Activated CD8-positive, alpha-beta memory T cell treated with anti-CD3 and anti-CD28 coated beads, Interleukin-2, amount 50 U/mL, for 1 hour (primary cell): ENCODE data around the gene PREX1.
"Not testable (repeated sequence)": the region's sequence is repeated elsewhere in the genome, so short reads cannot be mapped to it uniquely, and the experiment has no call there.

ENCODE experiments used
- DNase-seq: peaks from one replicate; pipeline ENCODE4 v3.0.0-alpha.2; 2020; ENCODE audit errors: extremely low read depth

The PREX1 gene

GRCh38 chr20:48846516-48847492, 19.0 kb upstream of the PREX1 start:
- no peak for DNase-seq

GRCh38 chr20:48845721-48846306, 18.0 kb upstream of the PREX1 start:
- no peak for DNase-seq

GRCh38 chr20:48844996-48845395, 17.2 kb upstream of the PREX1 start:
- no peak for DNase-seq

- not testable (repeated sequence) for DNase-seq
Observed at GRCh38 chr20:48843896-48844295, 16.1 kb upstream of the PREX1 start.

- no peak for DNase-seq
Observed at GRCh38 chr20:48843057-48843806, 15.4 kb upstream of the PREX1 start.

GRCh38 chr20:48841875-48842529, 14.2 kb upstream of the PREX1 start:
- no peak for DNase-seq

GRCh38 chr20:48841196-48841874, 13.5 kb upstream of the PREX1 start:
- no peak for DNase-seq

- no peak for DNase-seq
Observed at GRCh38 chr20:48839154-48839917, 11.5 kb upstream of the PREX1 start.

GRCh38 chr20:48837014-48837413, 9.2 kb upstream of the PREX1 start:
- no peak for DNase-seq

GRCh38 chr20:48835390-48835789, 7.6 kb upstream of the PREX1 start:
- no peak for DNase-seq

- DNase-seq: no peak
Observed at GRCh38 chr20:48834278-48834677, 6.5 kb upstream of the PREX1 start.

GRCh38 chr20:48832405-48832730, 4.6 kb upstream of the PREX1 start:
- no peak for DNase-seq

- no peak for DNase-seq
Observed at GRCh38 chr20:48831718-48832404, 4.1 kb upstream of the PREX1 start.

- no peak for DNase-seq
Observed at GRCh38 chr20:48830826-48831318, 3.1 kb upstream of the PREX1 start.

GRCh38 chr20:48829940-48830339, 2.1 kb upstream of the PREX1 start:
- no peak for DNase-seq

GRCh38 chr20:48828734-48829460, 1.1 kb upstream of the PREX1 start:
- no peak for DNase-seq

- no peak for DNase-seq
Observed at GRCh38 chr20:48826883-48827771, 672 bp downstream of the PREX1 start.

GRCh38 chr20:48826480-48826879, 1.3 kb downstream of the PREX1 start:
- not testable (repeated sequence) for DNase-seq
